Ramos (cell line): ENCODE measurements around the gene NFKBIL1.

Experiments used
- in situ Hi-C: fragments of 300-500 bp; cut with MboI; formaldehyde crosslinking; loops from one replicate; pipeline ENCODE4 v1.14.3; 2022; ENCODE audit warnings: low sequenced_read_pairs; ENCODE audit not compliant: unreplicated experiment

The NFKBIL1 gene

DNA sequence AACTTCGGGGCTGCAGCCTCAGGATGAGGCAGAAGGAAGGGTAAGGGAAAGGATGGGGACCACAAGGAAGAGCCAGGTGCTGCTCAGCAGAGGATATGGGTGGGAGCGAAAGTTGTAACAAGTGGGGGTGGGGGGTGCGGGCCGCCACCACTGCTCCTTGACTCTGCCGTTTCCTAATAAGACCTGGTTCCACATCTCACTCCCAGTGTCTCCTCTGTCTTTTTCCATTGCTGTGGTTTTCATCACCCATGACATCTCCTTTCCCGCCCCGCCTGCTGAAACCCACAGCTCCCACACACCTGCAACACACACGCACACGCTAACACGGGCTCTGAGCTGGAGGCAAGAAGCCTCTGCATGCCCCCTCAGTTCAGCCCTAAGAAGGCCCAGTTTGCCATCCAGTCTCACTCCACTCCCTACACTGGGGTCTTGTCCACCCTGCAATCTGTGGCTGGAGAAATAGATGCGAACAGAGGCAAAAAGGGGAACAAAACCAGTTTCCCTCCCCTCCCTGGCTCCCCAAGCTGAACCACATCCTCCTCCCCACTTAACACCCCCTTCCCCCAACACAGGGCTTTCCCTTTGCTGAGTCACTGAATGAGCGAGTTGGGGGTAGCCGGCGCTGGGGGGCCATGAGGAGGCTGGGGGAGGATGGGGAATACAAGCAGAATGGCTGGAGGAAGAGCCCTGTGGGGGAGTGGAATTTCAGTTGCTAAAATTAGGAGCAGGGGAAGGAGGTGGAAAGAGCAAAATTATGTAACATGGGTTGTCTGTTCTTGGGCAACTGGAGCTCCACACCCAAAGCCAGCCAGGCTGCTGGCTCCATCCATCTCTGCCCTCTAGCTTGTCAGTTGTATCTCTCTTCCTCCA, 11.5 kb downstream of the NFKBIL1 start:
- in situ Hi-C loops, result no loop called here

DNA sequence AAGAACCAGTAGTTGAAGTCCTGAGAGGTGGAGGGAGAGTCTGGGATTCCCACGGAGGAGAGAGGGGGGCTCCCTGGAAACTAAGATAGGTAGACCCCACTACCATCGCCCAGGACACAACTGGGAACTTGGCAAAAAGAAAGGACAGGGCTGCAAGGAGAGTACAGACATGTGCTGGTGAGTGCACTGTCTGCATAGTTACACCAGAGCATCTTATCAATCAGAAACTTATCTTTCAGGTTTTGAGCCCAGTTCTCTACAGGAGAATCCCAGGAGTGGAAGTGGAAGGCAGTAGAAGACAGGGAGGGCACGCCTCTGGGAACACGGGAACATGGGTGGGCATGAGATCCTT, 12.2 kb downstream of the NFKBIL1 start:
- in situ Hi-C loops, result no loop called here

DNA sequence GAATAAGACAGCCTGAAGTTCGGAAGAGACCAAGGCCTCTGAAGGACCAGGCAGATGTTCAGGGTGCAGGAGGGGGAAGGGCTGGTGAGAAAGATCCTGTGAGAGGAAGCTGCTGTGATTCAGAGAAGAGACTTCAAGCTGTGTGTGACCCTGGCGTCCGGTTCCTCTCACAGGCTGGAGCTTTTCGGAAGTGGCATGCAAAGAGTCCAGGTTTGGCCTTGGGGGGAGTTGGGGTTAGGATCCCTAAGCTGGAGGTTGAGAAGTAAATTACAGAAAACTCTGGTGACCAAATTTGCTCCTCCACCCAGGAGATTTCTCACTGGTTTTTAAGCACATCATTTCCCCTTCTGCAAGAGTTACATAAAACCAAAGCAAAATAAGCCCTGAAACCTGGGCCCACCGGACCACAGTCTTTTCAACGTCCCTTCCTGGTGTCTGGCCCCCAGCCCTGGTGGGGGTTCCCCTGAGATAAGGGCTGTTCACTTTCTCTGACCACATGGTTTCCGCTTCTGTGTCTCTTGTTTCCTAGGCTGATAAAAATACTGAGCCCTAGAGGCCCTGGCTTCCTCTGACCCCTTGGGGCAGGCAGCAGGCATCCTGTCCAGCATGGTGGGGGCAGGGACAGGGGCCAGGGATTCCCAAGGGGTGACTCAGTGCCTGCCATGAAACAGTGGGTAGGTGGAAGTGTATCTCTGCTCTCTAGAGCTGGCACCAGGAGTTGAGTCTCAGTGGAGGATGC, 12.7 kb downstream of the NFKBIL1 start:
- in situ Hi-C loops, result no loop called here

DNA sequence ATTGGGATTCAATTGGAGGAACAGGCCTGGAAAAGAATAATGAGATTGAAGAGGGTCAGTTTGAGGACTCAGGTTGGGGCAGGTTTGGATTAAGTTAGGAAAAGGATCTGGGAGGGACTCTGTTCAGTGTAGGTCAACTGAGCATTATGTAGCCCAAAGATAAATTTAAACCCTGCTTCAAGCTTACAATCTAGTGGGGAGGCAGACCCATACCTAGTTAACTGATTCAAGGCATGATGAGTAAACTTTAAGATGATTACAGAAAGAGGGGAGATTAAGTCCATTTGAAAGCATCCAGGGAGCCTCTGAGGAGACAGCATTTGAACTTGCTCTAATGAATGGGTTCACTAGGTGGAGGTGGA, 13.3 kb downstream of the NFKBIL1 start:
- in situ Hi-C loops, result no loop called here

DNA sequence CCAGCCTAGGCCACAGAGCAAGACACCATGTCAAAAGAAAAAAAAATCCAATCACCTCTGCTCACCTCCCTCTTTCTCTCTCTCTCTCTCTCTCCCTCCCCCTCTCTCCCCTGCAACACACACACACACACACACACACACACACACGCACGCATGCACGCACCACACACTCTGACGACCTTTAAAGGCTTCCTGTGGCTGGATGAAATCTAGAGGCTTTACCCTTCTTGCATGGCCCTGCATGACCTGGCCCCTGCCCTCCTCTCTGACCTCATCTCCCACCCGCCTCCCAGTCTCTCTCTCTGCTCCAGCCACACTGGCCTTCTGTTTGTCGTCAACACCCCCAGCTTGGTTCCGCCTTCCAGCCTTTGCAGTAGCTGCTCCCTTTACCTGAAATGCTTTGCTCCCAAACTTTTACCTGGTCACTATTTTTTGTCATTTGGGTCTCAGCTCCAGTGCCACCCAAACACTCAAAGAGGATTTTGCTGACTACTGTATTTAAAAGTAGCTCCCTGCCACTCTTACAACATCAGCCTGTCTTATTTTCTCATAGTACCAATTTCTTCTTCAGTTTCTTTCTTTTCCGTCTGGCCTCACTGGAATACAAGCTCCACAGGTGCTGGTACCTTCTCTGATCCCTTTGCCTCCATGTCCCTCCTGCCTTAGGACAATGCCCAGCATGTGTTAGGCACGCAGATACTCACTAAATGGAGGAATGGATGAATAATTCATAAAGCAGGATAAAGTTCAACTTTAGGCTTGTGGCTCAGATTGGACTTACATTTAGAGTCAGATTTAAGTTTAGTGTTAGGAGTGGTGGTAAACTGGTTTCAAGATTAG, 20.3 kb downstream of the NFKBIL1 start:
- in situ Hi-C loops, result no loop called here

DNA sequence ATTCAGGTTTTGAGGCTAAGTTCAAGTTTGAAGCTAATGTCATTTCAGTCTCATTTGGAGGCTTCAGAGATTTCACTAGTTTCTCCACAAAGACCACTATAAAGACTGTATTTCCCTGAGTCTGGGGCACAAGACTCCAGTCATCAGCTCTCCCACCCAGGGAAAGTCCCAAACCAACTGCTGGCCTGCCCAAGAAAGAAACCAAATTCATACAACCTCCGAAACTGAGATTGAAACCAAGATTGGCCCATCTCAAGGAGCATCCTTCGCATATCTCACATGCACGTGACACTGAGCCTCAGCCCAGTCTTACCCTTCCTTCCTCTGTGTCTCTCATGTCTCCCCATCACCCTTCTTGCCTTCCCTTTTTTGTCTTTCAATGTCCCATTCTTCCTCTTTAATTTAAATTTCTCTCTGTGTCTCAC, 21.1 kb downstream of the NFKBIL1 start:
- in situ Hi-C loops, result no loop called here

DNA sequence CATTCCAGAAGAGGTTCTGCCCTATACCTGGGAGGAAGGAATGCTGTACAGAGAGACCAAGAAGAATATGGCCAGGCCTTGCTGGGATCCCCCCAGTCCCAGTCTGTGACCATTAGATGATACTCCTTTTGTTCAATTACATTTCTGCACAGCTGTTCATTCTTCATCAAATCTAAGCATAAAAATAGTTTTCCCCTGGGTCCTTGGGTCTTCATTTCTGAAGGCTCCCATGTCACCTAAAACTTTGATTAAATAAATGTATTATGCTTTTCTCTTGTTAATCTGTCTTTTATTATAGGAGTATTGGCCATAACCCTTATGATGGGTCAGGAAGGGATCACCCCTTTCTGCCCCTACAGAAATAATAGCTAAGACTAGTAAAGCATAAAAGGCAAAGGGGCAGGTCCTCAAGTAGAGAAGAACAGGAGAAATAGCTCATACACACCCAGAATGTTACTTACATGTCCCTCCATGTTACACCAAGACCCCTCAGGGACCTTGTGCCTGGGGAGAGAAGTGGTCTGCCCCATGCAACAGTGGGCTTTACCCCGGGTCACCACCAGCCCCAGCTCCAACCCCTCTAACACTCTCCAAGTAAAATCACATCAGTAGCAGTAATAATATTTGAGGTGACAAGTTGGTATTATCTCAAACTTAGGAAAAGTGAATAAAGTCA, 22.6 kb downstream of the NFKBIL1 start:
- in situ Hi-C loops, result no loop called here

DNA sequence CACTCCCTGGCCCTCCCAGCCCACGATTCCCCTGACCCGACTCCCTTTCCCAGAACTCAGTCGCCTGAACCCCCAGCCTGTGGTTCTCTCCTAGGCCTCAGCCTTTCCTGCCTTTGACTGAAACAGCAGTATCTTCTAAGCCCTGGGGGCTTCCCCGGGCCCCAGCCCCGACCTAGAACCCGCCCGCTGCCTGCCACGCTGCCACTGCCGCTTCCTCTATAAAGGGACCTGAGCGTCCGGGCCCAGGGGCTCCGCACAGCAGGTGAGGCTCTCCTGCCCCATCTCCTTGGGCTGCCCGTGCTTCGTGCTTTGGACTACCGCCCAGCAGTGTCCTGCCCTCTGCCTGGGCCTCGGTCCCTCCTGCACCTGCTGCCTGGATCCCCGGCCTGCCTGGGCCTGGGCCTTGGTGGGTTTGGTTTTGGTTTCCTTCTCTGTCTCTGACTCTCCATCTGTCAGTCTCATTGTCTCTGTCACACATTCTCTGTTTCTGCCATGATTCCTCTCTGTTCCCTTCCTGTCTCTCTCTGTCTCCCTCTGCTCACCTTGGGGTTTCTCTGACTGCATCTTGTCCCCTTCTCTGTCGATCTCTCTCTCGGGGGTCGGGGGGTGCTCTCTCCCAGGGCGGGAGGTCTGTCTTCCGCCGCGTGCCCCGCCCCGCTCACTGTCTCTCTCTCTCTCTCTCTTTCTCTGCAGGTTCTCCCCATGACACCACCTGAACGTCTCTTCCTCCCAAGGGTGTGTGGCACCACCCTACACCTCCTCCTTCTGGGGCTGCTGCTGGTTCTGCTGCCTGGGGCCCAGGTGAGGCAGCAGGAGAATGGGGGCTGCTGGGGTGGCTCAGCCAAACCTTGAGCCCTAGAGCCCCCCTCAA, 24.9 kb downstream of the NFKBIL1 start, which contains the start of gene LTA:
LTA (plus strand) TSS at position 249 of the 871 bp plus-strand sequence; CDS start at position 703, 454 bp downstream.
- in situ Hi-C loops, result no loop called here

DNA sequence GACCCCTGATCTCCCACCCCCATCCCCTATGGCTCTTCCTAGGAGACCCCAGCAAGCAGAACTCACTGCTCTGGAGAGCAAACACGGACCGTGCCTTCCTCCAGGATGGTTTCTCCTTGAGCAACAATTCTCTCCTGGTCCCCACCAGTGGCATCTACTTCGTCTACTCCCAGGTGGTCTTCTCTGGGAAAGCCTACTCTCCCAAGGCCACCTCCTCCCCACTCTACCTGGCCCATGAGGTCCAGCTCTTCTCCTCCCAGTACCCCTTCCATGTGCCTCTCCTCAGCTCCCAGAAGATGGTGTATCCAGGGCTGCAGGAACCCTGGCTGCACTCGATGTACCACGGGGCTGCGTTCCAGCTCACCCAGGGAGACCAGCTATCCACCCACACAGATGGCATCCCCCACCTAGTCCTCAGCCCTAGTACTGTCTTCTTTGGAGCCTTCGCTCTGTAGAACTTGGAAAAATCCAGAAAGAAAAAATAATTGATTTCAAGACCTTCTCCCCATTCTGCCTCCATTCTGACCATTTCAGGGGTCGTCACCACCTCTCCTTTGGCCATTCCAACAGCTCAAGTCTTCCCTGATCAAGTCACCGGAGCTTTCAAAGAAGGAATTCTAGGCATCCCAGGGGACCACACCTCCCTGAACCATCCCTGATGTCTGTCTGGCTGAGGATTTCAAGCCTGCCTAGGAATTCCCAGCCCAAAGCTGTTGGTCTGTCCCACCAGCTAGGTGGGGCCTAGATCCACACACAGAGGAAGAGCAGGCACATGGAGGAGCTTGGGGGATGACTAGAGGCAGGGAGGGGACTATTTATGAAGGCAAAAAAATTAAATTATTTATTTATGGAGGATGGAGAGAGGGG, 26.1 kb downstream of the NFKBIL1 start:
- in situ Hi-C loops, result no loop called here

DNA sequence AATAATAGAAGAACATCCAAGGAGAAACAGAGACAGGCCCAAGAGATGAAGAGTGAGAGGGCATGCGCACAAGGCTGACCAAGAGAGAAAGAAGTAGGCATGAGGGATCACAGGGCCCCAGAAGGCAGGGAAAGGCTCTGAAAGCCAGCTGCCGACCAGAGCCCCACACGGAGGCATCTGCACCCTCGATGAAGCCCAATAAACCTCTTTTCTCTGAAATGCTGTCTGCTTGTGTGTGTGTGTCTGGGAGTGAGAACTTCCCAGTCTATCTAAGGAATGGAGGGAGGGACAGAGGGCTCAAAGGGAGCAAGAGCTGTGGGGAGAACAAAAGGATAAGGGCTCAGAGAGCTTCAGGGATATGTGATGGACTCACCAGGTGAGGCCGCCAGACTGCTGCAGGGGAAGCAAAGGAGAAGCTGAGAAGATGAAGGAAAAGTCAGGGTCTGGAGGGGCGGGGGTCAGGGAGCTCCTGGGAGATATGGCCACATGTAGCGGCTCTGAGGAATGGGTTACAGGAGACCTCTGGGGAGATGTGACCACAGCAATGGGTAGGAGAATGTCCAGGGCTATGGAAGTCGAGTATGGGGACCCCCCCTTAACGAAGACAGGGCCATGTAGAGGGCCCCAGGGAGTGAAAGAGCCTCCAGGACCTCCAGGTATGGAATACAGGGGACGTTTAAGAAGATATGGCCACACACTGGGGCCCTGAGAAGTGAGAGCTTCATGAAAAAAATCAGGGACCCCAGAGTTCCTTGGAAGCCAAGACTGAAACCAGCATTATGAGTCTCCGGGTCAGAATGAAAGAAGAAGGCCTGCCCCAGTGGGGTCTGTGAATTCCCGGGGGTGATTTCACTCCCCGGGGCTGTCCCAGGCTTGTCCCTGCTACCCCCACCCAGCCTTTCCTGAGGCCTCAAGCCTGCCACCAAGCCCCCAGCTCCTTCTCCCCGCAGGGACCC, 27.0 kb downstream of the NFKBIL1 start:
- in situ Hi-C loops, result no loop called here

DNA sequence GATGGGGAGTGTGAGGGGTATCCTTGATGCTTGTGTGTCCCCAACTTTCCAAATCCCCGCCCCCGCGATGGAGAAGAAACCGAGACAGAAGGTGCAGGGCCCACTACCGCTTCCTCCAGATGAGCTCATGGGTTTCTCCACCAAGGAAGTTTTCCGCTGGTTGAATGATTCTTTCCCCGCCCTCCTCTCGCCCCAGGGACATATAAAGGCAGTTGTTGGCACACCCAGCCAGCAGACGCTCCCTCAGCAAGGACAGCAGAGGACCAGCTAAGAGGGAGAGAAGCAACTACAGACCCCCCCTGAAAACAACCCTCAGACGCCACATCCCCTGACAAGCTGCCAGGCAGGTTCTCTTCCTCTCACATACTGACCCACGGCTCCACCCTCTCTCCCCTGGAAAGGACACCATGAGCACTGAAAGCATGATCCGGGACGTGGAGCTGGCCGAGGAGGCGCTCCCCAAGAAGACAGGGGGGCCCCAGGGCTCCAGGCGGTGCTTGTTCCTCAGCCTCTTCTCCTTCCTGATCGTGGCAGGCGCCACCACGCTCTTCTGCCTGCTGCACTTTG, 28.0 kb downstream of the NFKBIL1 start, which contains the start of gene TNF:
TNF (plus strand) TSS at position 231 of the 567 bp plus-strand sequence; CDS start at position 408, 177 bp downstream.
- in situ Hi-C loops, result no loop called here

DNA sequence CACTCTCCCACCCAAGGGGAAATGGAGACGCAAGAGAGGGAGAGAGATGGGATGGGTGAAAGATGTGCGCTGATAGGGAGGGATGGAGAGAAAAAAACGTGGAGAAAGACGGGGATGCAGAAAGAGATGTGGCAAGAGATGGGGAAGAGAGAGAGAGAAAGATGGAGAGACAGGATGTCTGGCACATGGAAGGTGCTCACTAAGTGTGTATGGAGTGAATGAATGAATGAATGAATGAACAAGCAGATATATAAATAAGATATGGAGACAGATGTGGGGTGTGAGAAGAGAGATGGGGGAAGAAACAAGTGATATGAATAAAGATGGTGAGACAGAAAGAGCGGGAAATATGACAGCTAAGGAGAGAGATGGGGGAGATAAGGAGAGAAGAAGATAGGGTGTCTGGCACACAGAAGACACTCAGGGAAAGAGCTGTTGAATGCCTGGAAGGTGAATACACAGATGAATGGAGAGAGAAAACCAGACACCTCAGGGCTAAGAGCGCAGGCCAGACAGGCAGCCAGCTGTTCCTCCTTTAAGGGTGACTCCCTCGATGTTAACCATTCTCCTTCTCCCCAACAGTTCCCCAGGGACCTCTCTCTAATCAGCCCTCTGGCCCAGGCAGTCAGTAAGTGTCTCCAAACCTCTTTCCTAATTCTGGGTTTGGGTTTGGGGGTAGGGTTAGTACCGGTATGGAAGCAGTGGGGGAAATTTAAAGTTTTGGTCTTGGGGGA, 28.7 kb downstream of the NFKBIL1 start:
- in situ Hi-C loops, result no loop called here

DNA sequence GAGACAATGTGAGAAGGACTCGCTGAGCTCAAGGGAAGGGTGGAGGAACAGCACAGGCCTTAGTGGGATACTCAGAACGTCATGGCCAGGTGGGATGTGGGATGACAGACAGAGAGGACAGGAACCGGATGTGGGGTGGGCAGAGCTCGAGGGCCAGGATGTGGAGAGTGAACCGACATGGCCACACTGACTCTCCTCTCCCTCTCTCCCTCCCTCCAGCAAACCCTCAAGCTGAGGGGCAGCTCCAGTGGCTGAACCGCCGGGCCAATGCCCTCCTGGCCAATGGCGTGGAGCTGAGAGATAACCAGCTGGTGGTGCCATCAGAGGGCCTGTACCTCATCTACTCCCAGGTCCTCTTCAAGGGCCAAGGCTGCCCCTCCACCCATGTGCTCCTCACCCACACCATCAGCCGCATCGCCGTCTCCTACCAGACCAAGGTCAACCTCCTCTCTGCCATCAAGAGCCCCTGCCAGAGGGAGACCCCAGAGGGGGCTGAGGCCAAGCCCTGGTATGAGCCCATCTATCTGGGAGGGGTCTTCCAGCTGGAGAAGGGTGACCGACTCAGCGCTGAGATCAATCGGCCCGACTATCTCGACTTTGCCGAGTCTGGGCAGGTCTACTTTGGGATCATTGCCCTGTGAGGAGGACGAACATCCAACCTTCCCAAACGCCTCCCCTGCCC, 29.6 kb downstream of the NFKBIL1 start:
- in situ Hi-C loops, result no loop called here

DNA sequence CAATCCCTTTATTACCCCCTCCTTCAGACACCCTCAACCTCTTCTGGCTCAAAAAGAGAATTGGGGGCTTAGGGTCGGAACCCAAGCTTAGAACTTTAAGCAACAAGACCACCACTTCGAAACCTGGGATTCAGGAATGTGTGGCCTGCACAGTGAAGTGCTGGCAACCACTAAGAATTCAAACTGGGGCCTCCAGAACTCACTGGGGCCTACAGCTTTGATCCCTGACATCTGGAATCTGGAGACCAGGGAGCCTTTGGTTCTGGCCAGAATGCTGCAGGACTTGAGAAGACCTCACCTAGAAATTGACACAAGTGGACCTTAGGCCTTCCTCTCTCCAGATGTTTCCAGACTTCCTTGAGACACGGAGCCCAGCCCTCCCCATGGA, 30.2 kb downstream of the NFKBIL1 start:
- in situ Hi-C loops, result no loop called here
